Hepatocyte (in vitro differentiated cells): ENCODE data around the gene CXCL14. TPM values are rescaled to one million over a fixed set of nuclear protein-coding genes. Genes with fewer than 3 reads are reported as not detected.

Source experiments
- DNase-seq: peaks from one replicate; pipeline ENCODE4 v3.0.0-alpha.2; 2016; ENCODE audit warnings: low spot score
- H2AFZ ChIP-seq: fragments of 200-600 bp; sonication (generic); 2 replicates; pipeline ENCODE4 v1.6.0; 2016; ENCODE audit warnings: antibody characterized with exemption, mild to moderate bottlenecking
- H3K27ac ChIP-seq: fragments of 200-600 bp; sonication (generic); 2 replicates; pipeline ENCODE4 v1.5.1; 2016; ENCODE audit warnings: mild to moderate bottlenecking
- H3K27me3 ChIP-seq: fragments of 200-600 bp; sonication (generic); 2 replicates; pipeline ENCODE4 v1.6.1; 2016
- H3K36me3 ChIP-seq: fragments of 200-600 bp; sonication (generic); replicated peaks from 2 replicates; pipeline ENCODE4 v1.5.1; 2016; ENCODE audit warnings: low read depth; ENCODE audit not compliant: insufficient read depth
- H3K4me1 ChIP-seq: fragments of 200-600 bp; sonication (generic); 2 replicates; pipeline ENCODE4 v1.5.1; 2016; ENCODE audit warnings: mild to moderate bottlenecking, moderate library complexity; ENCODE audit not compliant: insufficient read depth
- H3K4me2 ChIP-seq: fragments of 200-600 bp; sonication (generic); 2 replicates; pipeline ENCODE4 v1.6.0; 2016
- H3K4me3 ChIP-seq: fragments of 200-600 bp; sonication (generic); 2 replicates; pipeline ENCODE4 v1.5.1; 2016; ENCODE audit warnings: mild to moderate bottlenecking
- H3K79me2 ChIP-seq: fragments of 200-600 bp; sonication (generic); 2 replicates; pipeline ENCODE4 v1.6.0; 2017; ENCODE audit warnings: mild to moderate bottlenecking
- H3K9me2 ChIP-seq: fragments of 200-600 bp; sonication (generic); replicated peaks from 2 replicates; pipeline ENCODE4 v1.6.0; 2017; ENCODE audit warnings: mild to moderate bottlenecking; ENCODE audit not compliant: insufficient read depth
- H3K9me3 ChIP-seq: fragments of 200-600 bp; sonication (generic); 2 replicates; pipeline ENCODE4 v1.5.1; 2016; ENCODE audit warnings: low read depth, mild to moderate bottlenecking
- H4K20me1 ChIP-seq: fragments of 200-600 bp; sonication (generic); 2 replicates; pipeline ENCODE4 v1.6.0; 2016; ENCODE audit warnings: mild to moderate bottlenecking; ENCODE audit not compliant: insufficient read depth, poor library complexity, severe bottlenecking
- CTCF ChIP-seq: fragments of 200-600 bp; sonication (generic); IDR thresholded peaks from 2 replicates; pipeline ENCODE4 v1.5.1; 2016; ENCODE audit warnings: antibody characterized with exemption, mild to moderate bottlenecking; ENCODE audit not compliant: poor library complexity
- EZH2 ChIP-seq: fragments of 200-600 bp; sonication (generic); IDR thresholded peaks from 2 replicates; pipeline ENCODE4 v1.6.1; 2016; ENCODE audit warnings: antibody characterized with exemption, mild to moderate bottlenecking, borderline replicate concordance
- EZH2phosphoT487 ChIP-seq: fragments of 200-600 bp; sonication (generic); IDR thresholded peaks from one replicate; pipeline ENCODE4 v1.6.1; 2018; ENCODE audit warnings: antibody characterized with exemption, mild to moderate bottlenecking, low read depth, moderate library complexity; ENCODE audit not compliant: unreplicated experiment, severe bottlenecking
- WGBS: methylation state at CpG from one replicate; pipeline ENCODE4 v1.1.6; 2016; ENCODE audit warnings: low lambda C conversion rate; ENCODE audit errors: missing lambda C conversion rate; 5-methylcytosine and 5-hydroxymethylcytosine counted together
- polyA plus RNA-seq: library from polyadenylated mRNA; unstranded; fragments of >200 nt; fragmentation: Nextera tagmentation; extraction: Ambion mirVana; gene quantifications from 2 replicates; pipeline ENCODE4 v1.2.1, GENCODE V29; 2016
- total RNA-seq: library from RNA; depleted of rRNA; stranded (reverse); fragments of >200 nt; gene quantifications from 2 replicates; pipeline ENCODE4 v1.2.3, GENCODE V29; 2014

Gene CXCL14
- total and polyA plus RNA-seq, 2 experiments from 2014 or later = 52.5 to 88.8 TPM

GRCh38 chr5:135615171-135615570, 36.4 kb upstream of the CXCL14 start:
- Histone ChIP-seq H3K27me3 (no peaks in the 10 kb centered on the region), H3K9me3 (peaks cover 8% of the 10 kb centered on the region), H3K4me2 (no peak overlapping the region), H2AFZ (no peak overlapping the region), H3K9me2 (no peaks in the 10 kb centered on the region), H3K4me1 (no peaks in the 10 kb centered on the region), H3K4me3 (no peak overlapping the region), H3K27ac (no peak overlapping the region), H4K20me1 (no peaks in the 10 kb centered on the region), H3K79me2 (no peaks in the 10 kb centered on the region), H3K36me3 (no peaks in the 10 kb centered on the region)
- TF ChIP-seq EZH2 (no peak), CTCF (no peak), EZH2phosphoT487 (no peak)
- 41% methylated on average over 1 of the region's 1 CpG for WGBS
- DNase-seq = no peak

- H3K4me2 ChIP-seq = no peak overlapping the region
- no peak for TF ChIP-seq CTCF
- TF ChIP-seq EZH2 = no peak
- no peak for TF ChIP-seq EZH2phosphoT487
- H3K9me3 ChIP-seq = no peaks in the 10 kb centered on the region
- no peaks in the 10 kb centered on the region for H4K20me1 ChIP-seq
- H3K27me3 ChIP-seq = no peaks in the 10 kb centered on the region
- no peaks in the 10 kb centered on the region for H3K9me2 ChIP-seq
- H3K36me3 ChIP-seq = no peaks in the 10 kb centered on the region
- DNase-seq = no peak
- whole genome bisulfite sequencing = 62% methylated on average over 4 of the region's 4 CpGs
- H3K27ac ChIP-seq = no peak overlapping the region
- no peak overlapping the region for H2AFZ ChIP-seq
- no peaks in the 10 kb centered on the region for H3K4me1 ChIP-seq
- H3K4me3 ChIP-seq = no peak overlapping the region
- no peaks in the 10 kb centered on the region for H3K79me2 ChIP-seq
Observed at GRCh38 chr5:135609981-135610380, 31.2 kb upstream of the CXCL14 start.

DNA sequence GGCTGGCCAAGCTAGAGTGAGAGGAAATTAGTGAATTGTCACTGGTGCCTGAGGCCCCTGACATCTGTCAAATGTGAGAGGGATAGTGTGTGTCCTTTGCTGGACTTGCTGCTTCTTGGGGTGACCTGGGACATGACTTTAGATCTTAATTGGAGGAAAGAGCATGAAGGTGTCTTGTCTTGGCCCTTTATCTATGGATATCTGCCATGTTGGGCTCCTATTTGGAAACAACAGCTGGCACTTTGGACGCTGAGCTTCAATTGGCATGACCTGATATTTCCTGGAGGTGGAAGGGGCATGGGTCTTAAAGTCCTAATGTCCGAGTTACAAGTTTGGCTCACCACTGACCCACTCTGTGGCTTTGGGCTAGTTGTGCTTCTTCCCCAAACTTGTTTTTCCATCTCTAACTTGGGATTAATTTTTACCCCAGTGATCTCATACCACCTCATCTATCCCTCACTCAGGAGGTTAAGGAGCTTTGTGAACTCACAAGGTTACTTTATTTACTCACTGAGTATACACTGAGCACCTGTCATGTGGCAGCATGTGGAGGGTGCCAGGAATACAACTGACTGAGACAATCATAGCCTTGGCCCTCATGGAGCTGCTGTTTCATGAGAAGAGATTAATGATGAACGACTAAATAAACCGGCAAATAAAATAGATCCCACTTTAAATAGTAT, 30.1 kb upstream of the CXCL14 start:
- Histone ChIP-seq H3K36me3 (no peaks in the 10 kb centered on the region), H3K4me2 (no peak overlapping the region), H2AFZ (no peak overlapping the region), H3K4me1 (peaks cover under 1% of the 10 kb centered on the region), H3K9me2 (no peaks in the 10 kb centered on the region), H3K27me3 (no peaks in the 10 kb centered on the region), H3K27ac (peak overlapping the region; percentile 10), H3K9me3 (no peaks in the 10 kb centered on the region), H4K20me1 (no peaks in the 10 kb centered on the region), H3K4me3 (no peak overlapping the region), H3K79me2 (no peaks in the 10 kb centered on the region)
- DNase-seq = no peak
- TF ChIP-seq EZH2 = no peak
- no peak for TF ChIP-seq CTCF
- no peak for TF ChIP-seq EZH2phosphoT487
- WGBS = 93% methylated on average over 4 of the region's 4 CpGs
